Measurements from ENCODE around the gene NUDT3. TPM values are rescaled to one million over a fixed set of nuclear protein-coding genes. Genes with fewer than 3 reads are reported as not detected.

NUDT3 gene
- total and polyA plus RNA-seq, 9 of the 15 experiments (the other 6 are each of a cell fraction or from before 2014, with no cell fraction given), result 5.4 to 81.2 (median 56.4) TPM

- TF ChIP-seq ZBTB11 (CRISPR knock-in tag; IDR thresholded peaks at IDR 0.05) (0 out of 6 replicates have a peak, but pooled peaks of 1 of the 3 experiments have one; percentile 32), EP300 (IDR thresholded peaks at IDR 0.05; ENCODE audit: low read length) (peak; percentile 94), RERE (CRISPR knock-in tag; IDR thresholded peaks at IDR 0.05; ENCODE audit: borderline replicate concordance) (no peak), EP400 (IDR thresholded peaks at IDR 0.05) (peak; percentile 26; the same call in 1 of the 2 replicates), TRIM24 (IDR thresholded peaks at IDR 0.05) (peak; percentile 83 to 85; a peak in 2 of 4 replicates), ZNF398 (CRISPR knock-in tag; IDR thresholded peaks at IDR 0.05) (no peak), HDAC6 (IDR thresholded peaks at IDR 0.05; ENCODE audit: low read depth, low read length) (no peak), DIDO1 (tag; IDR thresholded peaks at IDR 0.05; ENCODE audit: low read depth) (no peak), YBX1 (IDR thresholded peaks at IDR 0.05) (no peak), NUFIP1 (IDR thresholded peaks at IDR 0.05; ENCODE audit: partially characterized antibody) (peak; percentile 76), TBL1XR1 (IDR thresholded peaks at IDR 0.05; ENCODE audit: low read length in 2 of 2) (peak in 1 of 2 experiments; percentile 19; a peak in 1 of 4 replicates), HDAC8 (tag; IDR thresholded peaks at IDR 0.05) (no peak), LEF1 (IDR thresholded peaks at IDR 0.05) (peak; percentile 84; the same call in 1 of the 2 replicates), TCF3 (CRISPR knock-in tag; IDR thresholded peaks at IDR 0.05) (peak; percentile 98), ZKSCAN3 (CRISPR knock-in tag; IDR thresholded peaks at IDR 0.05) (no peak)
- TF ChIP-seq, protein P1, sequence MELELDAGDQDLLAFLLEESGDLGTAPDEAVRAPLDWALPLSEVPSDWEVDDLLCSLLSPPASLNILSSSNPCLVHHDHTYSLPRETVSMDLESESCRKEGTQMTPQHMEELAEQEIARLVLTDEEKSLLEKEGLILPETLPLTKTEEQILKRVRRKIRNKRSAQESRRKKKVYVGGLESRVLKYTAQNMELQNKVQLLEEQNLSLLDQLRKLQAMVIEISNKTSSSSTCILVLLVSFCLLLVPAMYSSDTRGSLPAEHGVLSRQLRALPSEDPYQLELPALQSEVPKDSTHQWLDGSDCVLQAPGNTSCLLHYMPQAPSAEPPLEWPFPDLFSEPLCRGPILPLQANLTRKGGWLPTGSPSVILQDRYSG (tag; conservative IDR thresholded peaks at IDR 0.05; ENCODE audit: low read depth), result no peak
Measured at GRCh38 chr6:34305982-34306708, 86.3 kb downstream of the NUDT3 start (continued).
